ENCODE data around the gene PPIP5K1.

- TF ChIP-seq FOXP1 (CRISPR knock-in tag; IDR thresholded peaks at IDR 0.05; ENCODE audit: borderline replicate concordance) (no peak), ATF2 (CRISPR knock-in tag; IDR thresholded peaks at IDR 0.05; ENCODE audit: borderline replicate concordance, low read depth) (no peak), IRF1 (CRISPR knock-in tag; IDR thresholded peaks at IDR 0.05) (no peak), FOXP4 (CRISPR knock-in tag; IDR thresholded peaks at IDR 0.05) (no peak), CTCF (IDR thresholded peaks at IDR 0.05) (no peak; the same call in none of the 2 replicates)
These were observed 75.6 kb downstream of the PPIP5K1 start for GRCh38 chr15:43514241-43515057.
